GM18873 (cell line): ENCODE measurements around the gene GPX3.

Source experiments
- ATAC-seq: cut with Tn5 transposase; IDR thresholded peaks from one replicate; pipeline ENCODE4 v1.9.1; 2021; ENCODE audit warnings: mild to moderate bottlenecking, moderate library complexity, moderate number of reproducible peaks; ENCODE audit not compliant: unreplicated experiment, low FRiP score

Gene GPX3

DNA sequence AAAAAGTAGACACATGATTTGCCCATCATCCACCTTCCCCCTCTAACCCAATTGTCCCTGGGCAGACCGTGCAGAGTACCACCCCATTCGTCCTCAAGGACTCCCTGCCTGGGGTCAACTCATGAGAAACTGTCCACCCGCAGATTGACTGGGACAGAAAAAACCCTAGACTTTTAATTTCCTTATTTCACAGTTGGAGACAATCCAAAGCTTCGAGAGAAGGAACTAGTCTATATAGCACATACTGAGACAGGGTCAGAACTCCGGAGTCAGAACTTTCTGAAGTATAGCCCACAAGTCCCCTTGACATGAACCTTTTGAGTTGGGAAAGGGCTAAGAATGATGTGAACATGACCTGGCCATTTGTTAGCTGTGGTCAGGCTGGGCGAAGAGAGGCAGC is 7.5 kb upstream of the GPX3 start:
- ATAC-seq: no peak

DNA sequence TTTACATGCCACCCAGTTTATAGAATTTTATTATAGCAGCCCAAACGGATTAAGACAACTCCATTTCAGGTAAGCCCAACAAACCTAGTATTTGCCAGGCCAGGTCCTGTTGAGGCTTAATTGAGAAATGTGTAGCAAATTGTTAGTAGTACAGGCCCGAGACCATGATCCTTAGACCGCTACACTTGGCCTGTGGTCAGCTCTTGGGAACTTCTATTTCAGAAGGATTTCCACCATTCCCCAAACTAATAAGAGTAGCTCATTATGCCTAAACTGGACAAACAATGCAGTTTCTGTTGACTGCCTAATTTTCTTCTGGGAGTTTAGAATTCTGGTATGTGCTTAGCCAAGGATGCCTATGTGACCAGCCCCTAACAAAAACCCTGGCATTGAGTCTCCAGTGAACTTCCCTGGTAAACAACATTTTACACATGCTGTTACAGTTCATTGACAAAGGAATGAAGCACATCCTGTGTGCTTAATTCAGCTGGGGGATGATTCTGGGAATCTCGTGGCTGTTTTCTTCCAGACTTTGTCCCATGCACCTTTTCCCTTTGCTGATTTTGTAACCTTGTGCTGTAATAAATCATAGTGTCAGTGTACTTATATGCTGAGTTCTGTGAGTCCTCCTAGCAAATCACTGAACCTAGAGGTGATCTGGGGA is 5.6 kb upstream of the GPX3 start:
- no peak for ATAC-seq

DNA sequence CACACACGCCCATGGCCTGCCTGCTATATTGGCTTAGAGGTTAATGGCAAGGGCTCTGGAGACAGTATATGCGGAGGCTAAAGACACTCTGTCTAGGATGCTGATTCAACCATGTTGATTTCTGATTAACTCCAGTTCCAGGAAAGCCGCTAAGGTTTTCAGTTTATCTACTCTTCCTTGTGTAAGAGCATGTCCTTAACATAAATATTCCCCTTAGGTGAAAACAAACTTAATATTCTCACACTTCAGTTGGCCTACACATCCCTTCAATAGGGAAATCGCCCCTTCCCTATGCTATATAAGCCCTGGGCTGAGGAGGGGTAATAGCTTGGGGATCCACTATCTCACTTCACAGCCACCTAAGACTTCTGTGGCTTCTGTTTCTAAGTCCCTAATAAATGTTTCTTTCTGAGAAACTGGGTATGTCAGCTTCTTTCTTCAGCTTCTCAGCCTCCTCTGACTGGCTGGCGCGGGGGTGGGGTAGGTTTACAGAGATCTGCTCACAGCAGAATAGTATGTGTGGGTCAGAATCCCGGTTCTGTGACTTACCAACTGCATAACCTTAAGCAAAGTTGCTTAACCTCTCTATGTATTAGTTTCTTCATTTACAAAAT is 4.3 kb upstream of the GPX3 start:
- ATAC-seq: no peak

DNA sequence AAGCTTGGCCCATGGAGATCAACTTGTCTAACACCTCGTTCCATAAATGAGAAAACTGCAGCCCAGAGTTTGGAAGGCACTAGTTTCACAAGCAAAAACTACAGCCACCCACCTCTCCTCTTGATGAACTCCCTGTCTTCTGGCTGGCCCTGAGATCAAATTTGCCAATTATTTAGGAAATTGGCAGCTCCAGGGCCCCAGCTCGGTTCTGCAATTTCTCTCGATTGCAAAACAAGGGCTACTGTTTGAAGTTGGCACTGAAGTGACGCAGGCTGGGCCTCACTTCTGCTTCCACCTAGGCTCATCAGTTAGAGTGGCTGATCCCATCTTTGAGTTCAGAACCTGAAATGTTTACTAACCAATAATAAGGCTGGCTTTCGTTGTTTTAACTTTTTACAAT is 3.7 kb upstream of the GPX3 start:
- ATAC-seq: no peak

DNA sequence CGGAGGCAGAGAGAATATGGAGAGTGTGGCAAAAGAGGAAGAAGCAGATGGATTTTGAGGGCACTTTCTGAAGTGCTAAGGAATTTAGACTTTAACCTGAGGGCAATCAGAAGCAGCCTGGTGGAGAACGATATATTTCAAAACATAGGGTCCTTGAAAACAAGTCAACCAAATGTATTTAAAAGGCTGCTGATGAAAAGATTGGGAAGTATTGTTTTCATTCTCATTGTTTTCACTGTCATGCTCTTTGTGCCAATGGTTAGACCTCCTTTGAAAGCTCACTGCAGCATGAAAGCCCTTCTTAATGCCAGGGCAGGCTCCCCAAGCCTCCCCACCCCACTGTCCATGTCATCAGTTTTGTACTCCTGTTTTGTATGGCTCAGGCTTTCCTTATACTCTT is 2.5 kb upstream of the GPX3 start:
- no peak for ATAC-seq

DNA sequence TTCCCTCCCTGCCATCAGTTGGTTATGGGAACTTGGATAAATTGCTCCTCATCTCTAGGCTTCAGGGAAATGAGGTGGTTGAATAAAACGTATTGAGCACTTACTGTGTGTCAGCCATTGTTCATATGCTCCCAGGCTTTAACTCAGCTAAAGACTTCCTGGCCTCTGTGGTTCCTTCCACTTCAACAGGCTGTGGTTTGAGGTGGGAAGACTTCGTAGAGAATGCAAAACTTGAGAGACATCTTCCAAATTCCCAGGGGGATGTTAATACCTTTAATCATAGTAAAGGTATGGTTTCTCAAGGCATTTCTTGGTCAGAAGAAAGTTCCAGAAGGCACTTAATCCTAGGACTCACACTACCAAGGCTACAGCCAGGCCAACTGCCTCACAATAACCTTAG is 1.5 kb upstream of the GPX3 start:
- no peak for ATAC-seq

DNA sequence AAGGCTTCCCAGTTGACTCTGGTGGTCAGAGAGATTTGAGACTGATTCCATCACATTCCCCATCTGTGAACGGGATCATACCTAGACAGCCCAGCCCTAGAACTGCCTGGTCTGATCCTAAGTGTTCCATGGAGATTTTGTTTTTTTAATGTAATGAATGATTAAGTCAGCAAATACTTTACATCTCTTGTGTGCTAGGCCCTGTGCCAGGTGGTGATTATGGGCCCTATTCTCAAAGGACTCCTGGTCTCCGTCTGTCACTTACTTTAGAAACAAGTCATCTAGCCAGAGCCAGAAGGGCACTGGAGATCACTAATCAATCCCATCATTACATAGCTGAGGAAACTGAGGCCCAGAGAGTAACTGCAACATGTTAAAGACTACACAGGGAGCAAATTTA is 1.1 kb upstream of the GPX3 start:
- ATAC-seq: no peak

DNA sequence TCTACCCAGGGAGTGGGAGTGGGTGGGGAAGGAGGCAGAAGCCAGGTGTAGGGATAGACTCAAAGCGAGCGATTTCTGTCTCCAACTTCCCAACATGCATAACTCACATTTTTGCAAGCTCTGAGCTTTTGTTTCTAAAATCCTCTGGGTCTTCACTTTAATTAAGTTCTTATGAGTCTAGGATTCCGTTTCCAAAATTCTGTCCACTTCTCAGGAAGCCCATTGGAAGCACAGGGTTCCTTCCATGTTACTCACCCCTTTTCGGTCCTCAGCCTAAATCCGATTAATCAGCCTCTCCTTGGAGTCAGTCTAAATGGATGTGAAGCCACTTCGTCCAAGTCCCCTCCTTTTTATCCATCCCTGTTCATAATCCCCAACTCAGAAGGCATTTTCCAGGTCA is 1.4 kb downstream of the GPX3 start:
- no peak for ATAC-seq

DNA sequence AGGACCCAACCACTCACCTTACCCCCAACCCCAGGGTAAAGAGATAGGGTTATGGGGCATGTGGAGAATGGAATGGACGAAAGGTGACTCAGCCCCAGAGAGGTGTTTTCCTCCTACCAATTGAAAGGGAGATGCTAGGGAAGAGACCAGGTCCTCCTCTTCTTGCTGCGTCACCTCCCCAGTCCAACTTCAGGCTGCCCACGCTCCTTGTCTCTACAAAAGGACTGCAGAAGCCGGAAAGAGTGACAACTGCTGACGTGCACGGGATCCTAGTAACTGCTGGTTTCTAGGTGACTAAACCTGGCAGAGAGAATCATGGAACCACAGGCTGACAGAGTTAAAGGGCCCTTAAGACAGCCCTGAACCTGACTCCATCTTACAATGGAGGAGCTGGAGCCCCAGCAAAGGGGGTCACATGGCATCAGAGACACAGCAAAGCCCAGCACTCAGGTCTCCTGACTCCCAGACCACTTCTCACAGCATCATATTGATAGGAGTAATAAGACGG is 2.2 kb downstream of the GPX3 start:
- ATAC-seq: no peak

DNA sequence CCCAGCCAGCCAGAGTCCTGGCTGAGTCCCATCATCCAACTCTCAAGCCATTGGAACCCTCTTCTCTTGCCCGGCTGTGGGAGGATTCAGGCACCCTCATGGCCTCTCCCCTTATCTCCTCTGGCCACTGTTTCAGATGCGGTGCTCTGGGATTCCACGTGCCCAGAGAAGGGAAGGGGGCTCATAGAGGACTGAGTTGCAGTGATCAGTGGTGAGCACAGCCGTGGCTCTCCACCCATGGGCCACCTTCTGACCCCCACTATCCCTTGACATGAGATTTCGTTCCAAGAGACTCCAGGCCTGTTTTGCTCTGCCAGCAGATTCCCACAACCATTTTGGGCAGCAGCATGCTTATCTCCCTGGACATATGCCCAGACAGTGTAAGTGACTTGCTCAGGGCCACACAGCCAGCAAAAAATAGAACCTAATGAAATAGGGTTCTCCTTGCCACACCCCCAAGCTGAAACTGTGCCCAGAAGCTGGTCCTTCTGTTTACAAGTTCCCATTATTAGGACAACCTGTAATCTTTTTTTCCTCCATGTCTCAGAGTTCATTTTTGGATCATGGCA is 2.7 kb downstream of the GPX3 start:
- no peak for ATAC-seq

DNA sequence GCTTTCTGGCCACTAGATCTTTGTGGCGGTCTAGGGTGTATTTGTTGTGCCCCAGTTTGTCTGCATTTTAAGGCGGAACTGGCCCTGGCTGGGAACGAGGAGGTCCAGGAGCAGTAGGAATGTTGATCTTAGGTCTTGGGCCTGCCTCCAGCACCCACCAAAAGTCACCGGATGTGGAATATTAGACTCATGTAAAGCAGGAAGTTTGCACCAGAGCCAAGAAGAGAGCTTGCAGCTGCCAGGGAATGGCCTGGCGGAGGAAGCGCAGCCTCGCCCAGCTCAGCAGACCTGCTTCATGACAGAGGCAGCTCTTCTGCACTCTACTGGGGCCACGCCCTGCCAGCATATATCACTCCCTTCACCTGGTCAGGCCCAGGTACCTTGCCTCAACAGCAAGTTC is 3.3 kb downstream of the GPX3 start:
- no peak for ATAC-seq

DNA sequence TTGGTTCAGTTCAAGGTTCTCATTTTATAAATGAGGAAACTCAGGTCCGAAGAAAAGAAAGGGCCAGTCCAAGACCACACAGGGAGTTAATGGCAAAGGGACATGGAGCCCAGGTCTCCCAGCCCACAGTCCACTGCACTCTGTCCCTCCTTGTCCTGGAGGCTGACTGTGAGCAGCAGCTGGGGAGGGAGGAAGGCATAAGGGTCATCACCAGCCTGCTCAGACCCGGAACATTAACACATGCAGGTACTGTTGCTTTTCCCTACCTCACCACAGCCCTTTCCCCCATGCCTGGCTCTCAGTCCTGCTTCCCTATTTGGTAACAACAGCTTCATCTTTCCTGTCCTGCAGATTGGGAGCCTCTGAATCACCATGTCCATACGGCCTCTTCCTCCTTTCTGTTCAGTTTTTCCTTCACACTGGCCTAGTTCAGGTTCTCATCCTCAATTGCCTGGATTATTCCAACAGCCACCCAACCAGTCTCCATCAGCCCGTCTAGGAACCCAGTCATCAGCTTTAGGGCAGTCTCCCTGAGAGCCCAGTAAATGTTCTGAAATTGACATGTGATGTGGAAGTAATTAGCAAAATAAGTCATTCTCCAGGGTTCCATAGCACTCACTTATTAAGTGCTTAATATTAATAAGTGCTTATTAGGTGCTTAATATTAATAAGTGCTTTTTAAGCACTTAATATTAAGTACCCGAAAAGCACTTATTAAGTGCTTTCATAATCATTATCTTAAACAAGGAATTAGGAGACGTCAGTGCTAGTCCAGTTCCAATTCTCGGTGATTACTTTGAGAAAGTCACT is 4.3 kb downstream of the GPX3 start:
- no peak for ATAC-seq

DNA sequence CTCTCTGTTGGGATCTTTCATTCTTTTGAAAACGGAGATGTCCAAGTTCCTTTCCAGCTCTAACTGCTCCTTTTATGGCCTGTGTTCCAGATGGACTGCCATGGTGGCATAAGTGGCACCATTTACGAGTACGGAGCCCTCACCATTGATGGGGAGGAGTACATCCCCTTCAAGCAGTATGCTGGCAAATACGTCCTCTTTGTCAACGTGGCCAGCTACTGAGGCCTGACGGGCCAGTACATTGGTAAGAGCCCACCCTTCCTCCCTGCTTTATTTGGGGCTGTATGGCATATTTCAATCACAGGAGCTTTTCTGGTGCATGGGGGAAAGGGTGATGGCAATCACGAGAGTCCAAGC is 4.8 kb downstream of the GPX3 start:
- ATAC-seq: no peak

DNA sequence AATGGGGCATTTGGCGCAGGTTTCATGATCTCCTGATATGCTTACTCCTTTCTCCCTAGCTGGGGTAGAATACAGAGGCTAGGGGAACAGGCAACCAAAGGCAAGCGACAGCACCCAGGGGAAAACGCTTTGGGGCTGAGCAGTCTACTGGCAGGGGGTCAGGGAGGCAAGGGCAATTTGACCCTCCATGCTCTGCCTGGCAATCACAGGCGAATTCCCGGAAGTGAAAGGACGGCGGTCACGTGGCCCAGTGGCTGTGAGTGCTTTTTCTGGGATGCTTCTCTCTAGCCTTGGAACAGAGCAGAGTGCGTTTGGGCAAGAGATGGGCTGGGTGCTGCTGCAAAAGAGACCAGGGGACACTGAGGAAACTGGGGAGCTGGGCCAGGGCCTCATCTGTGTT is 5.7 kb downstream of the GPX3 start:
- no peak for ATAC-seq

DNA sequence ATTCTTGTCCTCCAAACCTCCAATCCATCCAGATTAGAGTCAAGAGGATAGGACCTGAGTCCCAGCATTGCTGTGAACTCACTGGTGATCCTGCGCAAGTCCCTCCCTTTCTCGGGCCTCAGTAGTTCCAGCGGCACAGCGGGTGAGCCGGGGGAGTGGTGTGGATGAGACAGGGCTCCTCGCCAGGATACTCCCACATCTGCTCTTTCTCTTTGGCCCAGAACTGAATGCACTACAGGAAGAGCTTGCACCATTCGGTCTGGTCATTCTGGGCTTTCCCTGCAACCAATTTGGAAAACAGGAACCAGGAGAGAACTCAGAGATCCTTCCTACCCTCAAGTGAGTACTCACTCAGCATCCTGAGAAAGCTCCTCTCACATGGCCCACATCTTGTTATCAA is 6.3 kb downstream of the GPX3 start:
- no peak for ATAC-seq

DNA sequence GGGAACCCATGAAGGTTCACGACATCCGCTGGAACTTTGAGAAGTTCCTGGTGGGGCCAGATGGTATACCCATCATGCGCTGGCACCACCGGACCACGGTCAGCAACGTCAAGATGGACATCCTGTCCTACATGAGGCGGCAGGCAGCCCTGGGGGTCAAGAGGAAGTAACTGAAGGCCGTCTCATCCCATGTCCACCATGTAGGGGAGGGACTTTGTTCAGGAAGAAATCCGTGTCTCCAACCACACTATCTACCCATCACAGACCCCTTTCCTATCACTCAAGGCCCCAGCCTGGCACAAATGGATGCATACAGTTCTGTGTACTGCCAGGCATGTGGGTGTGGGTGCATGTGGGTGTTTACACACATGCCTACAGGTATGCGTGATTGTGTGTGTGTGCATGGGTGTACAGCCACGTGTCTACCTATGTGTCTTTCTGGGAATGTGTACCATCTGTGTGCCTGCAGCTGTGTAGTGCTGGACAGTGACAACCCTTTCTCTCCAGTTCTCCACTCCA is 7.6 kb downstream of the GPX3 start:
- ATAC-seq: no peak

DNA sequence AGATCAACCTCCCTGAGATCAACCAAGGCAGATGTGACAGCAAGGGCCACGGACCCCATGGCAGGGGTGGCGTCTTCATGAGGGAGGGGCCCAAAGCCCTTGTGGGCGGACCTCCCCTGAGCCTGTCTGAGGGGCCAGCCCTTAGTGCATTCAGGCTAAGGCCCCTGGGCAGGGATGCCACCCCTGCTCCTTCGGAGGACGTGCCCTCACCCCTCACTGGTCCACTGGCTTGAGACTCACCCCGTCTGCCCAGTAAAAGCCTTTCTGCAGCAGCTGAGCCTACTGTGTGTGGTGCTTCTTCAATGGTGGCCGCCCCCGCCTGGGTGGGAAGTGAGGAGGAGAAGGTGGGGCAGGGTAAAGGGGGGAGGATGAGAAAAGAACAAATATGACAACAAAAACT is 8.3 kb downstream of the GPX3 start:
- ATAC-seq: no peak

DNA sequence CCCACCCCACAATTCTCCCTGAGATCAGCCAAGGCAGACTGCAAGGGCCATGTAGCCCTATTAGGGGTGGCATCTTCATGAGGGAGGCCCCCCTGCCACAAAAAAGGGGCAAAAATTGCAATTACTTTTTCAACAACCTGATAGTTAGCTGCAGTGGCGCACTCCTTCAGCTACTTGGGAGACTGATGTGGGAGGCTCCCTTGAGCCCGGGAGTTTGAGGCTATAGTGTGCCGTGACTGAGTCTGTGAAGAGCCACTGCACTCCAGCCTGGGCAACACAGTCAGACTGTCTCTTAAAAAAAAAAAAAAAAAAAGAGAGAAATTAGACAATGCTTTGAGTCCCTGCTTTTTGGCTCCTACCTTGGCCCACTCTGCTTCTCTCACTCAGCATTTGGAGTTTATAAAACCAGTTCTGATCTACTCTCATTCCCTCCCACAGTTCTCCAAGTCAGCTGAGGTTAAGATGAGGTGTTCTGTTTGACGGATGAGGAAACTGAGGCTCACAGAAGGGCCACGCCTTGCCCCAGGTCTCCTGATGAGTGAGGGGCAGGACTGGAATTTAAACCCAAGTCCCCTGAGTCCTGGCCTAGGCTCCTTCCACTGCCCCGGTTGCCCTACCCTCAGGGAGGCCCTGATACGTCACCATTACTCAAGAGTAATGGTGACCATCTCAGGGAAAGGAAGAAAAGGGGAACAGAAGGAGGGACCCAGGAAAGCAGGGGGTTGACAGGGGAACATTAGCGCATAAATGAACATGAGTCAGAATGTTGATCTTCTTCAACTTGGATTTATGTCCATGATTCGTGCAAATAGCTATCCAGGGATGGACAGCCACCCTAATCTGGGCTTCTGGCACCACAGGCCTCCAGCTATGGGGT is 9.0 kb downstream of the GPX3 start:
- no peak for ATAC-seq

DNA sequence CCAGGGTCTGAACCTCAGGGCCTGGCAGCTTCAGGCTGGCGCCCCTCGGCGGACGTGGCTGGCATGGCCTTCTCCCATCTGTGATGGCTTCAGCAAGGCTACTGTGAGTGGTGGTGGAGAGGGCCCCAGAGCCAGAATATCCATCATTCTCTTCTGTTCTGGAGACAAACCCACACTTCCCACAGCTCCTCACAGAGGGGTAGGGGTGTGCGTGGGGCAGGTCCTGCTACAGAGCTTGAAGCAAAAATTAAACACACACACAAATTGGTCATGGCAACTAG is 9.6 kb downstream of the GPX3 start:
- ATAC-seq: no peak

DNA sequence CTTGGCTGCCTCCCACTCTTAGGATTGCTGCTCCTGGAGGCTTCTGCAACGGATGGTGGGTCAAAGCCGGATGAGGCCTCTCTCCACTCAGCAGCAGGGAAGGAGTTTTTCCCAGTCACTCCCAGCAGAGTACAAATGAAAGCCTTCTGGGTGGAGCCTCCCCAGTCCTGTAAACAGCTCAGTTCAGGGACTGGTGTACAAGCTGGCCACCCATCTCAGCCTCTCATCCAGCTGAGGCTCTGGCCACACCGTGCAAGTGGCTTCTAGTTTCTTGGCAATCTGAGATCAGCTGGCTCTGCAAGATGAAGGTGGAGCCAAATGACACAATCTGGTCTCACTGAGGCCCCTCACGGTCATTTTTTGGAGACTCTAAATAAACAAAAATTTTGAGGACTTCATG is 10.0 kb downstream of the GPX3 start:
- ATAC-seq: no peak

DNA sequence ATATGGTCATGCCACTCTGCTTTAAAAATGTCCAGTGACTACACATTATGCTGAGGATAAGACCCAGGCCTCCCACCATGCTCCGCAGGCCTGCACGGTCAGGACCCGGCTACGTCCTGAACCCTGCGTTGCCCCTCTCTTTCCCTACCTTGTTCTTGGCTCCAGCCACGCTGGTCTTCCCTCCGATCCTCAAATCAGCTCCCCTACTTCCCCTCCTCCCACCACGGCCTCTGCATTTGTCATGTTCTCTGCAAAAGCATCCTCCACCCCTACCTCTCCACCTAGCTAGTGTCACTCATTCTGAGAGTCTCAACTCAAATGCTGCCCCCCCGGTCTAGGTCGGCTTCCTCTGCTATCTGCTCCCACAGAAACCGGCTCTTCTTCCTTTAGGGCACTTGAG is 11.2 kb downstream of the GPX3 start:
- ATAC-seq: no peak
